H9 (cell line): Measurements from ENCODE around the gene ZNF423. TPM values are rescaled to one million over a fixed set of nuclear protein-coding genes. Genes with fewer than 3 reads are reported as not detected.

Source experiments
- DNase-seq: peaks from one replicate; pipeline ENCODE4 v3.0.0-alpha.2; 2017
- H2AFZ ChIP-seq: one replicate; pipeline ENCODE4 v1.6.1; 2013; ENCODE audit warnings: mild to moderate bottlenecking, low read length, control low read depth, moderate library complexity
- H2AK5ac ChIP-seq: 2 replicates; pipeline ENCODE4 v1.6.1; 2013; ENCODE audit warnings: low read length, control low read depth, mixed read lengths; ENCODE audit not compliant: insufficient read length
- H2BK120ac ChIP-seq: one replicate; pipeline ENCODE4 v1.6.1; 2013; ENCODE audit warnings: low read depth, mild to moderate bottlenecking, low read length, control low read depth, inconsistent platforms; ENCODE audit not compliant: poor library complexity, severe bottlenecking
- H2BK12ac ChIP-seq: 2 replicates; pipeline ENCODE4 v1.6.1; 2013; ENCODE audit warnings: low read length, control low read depth, mixed read lengths, low read depth; ENCODE audit not compliant: insufficient read length
- H2BK15ac ChIP-seq: 2 replicates; pipeline ENCODE4 v1.6.1; 2013; ENCODE audit warnings: low read depth, low read length, control low read depth
- H2BK20ac ChIP-seq: one replicate; pipeline ENCODE4 v1.6.1; 2013; ENCODE audit warnings: low read depth, mild to moderate bottlenecking, low read length, control low read depth, inconsistent platforms; ENCODE audit not compliant: poor library complexity, severe bottlenecking
- H2BK5ac ChIP-seq: 2 replicates; pipeline ENCODE4 v1.6.1; 2013; ENCODE audit warnings: low read length, control low read depth, mixed read lengths; ENCODE audit not compliant: insufficient read length
- H3K14ac ChIP-seq: 2 replicates; pipeline ENCODE4 v1.6.1; 2013; ENCODE audit warnings: low read length, control low read depth; ENCODE audit not compliant: insufficient read depth
- H3K18ac ChIP-seq: 2 replicates; pipeline ENCODE4 v1.6.1; 2013; ENCODE audit warnings: low read depth, mild to moderate bottlenecking, mixed read lengths, low read length, control low read depth; ENCODE audit not compliant: insufficient read length
- H3K23ac ChIP-seq: 2 replicates; pipeline ENCODE4 v1.6.1; 2013; ENCODE audit warnings: low read length, control low read depth, mixed read lengths, low read depth; ENCODE audit not compliant: insufficient read length
- H3K23me2 ChIP-seq: 2 replicates; pipeline ENCODE4 v1.6.1; 2013; ENCODE audit warnings: low read depth, mild to moderate bottlenecking, mixed read lengths, low read length, control low read depth; ENCODE audit not compliant: insufficient read length, poor library complexity, severe bottlenecking
- H3K27ac ChIP-seq: 2 replicates; pipeline ENCODE4 v1.5.1; 2013; ENCODE audit warnings: low read length, control low read depth, mixed read lengths, low read depth; ENCODE audit not compliant: insufficient read length
- H3K27me3 ChIP-seq: 2 replicates; pipeline ENCODE4 v1.6.1; 2013; ENCODE audit warnings: low read length, control low read depth, inconsistent platforms; ENCODE audit not compliant: insufficient read depth
- H3K4ac ChIP-seq: 2 replicates; pipeline ENCODE4 v1.6.1; 2013; ENCODE audit warnings: low read depth, mild to moderate bottlenecking, control low read depth, inconsistent platforms, low read length, moderate library complexity
- H3K4me1 ChIP-seq: 2 replicates; pipeline ENCODE4 v1.6.1; 2013; ENCODE audit warnings: low read length, control low read depth, inconsistent platforms; ENCODE audit not compliant: insufficient read depth
- H3K4me2 ChIP-seq: 2 replicates; pipeline ENCODE4 v1.6.1; 2013; ENCODE audit warnings: low read length, control low read depth, mixed read lengths; ENCODE audit not compliant: insufficient read length, insufficient read depth
- H3K56ac ChIP-seq: 2 replicates; pipeline ENCODE4 v1.6.1; 2013; ENCODE audit warnings: low read depth, mild to moderate bottlenecking, mixed read lengths, low read length, control low read depth; ENCODE audit not compliant: insufficient read length
- H3K79me1 ChIP-seq: 2 replicates; pipeline ENCODE4 v1.6.1; 2013; ENCODE audit warnings: low read depth, mild to moderate bottlenecking, moderate library complexity, low read length, control low read depth, inconsistent platforms; ENCODE audit not compliant: insufficient read depth, poor library complexity, severe bottlenecking
- H3K79me2 ChIP-seq: 2 replicates; pipeline ENCODE4 v1.6.1; 2013; ENCODE audit warnings: low read length, control low read depth, inconsistent platforms; ENCODE audit not compliant: insufficient read depth
- H3K9ac ChIP-seq: 2 replicates; pipeline ENCODE4 v1.6.1; 2013; ENCODE audit warnings: low read length, control low read depth, mixed read lengths; ENCODE audit not compliant: insufficient read length; ENCODE audit errors: extremely low read depth
- H3K9me3 ChIP-seq: one replicate; pipeline ENCODE4 v1.6.1; 2013; ENCODE audit warnings: low read depth, low read length, inconsistent platforms; ENCODE audit not compliant: control insufficient read depth
- H3T11ph ChIP-seq: one replicate; pipeline ENCODE4 v1.6.1; 2013; ENCODE audit warnings: mild to moderate bottlenecking, low read length, control low read depth, inconsistent platforms
- H4K20me1 ChIP-seq: one replicate; pipeline ENCODE4 v1.6.1; 2013; ENCODE audit not compliant: control insufficient read depth, insufficient read length, insufficient read depth
- H4K5ac ChIP-seq: 2 replicates; pipeline ENCODE4 v1.6.1; 2013; ENCODE audit warnings: low read depth, mild to moderate bottlenecking, mixed read lengths, low read length, control low read depth; ENCODE audit not compliant: insufficient read length
- H4K8ac ChIP-seq: replicated peaks from 2 replicates; pipeline ENCODE4 v1.6.1; 2013; ENCODE audit warnings: low read length, control low read depth, mixed read lengths, low read depth; ENCODE audit not compliant: insufficient read length
- H4K91ac ChIP-seq: 2 replicates; pipeline ENCODE4 v1.6.1; 2013; ENCODE audit warnings: low read depth, mild to moderate bottlenecking, moderate library complexity, mixed read lengths, low read length, control low read depth; ENCODE audit not compliant: insufficient read length
- H3K27ac Mint-ChIP-seq, 3 experiments: 2 replicates in 2 of 3; 3 replicates in 1 of 3; pipeline ENCODE4 v1.8.0; 2020 to 2021; ENCODE audit warnings: mixed read lengths in 3 of 3, mild to moderate bottlenecking in 1 of 3, moderate library complexity in 1 of 3
- H3K27me3 Mint-ChIP-seq: 2 replicates; pipeline ENCODE4 v1.8.0; 2021; ENCODE audit warnings: low read depth, mild to moderate bottlenecking, moderate library complexity, mixed read lengths
- H3K36me3 Mint-ChIP-seq, 3 experiments: 2 replicates in 2 of 3; 3 replicates in 1 of 3; pipeline ENCODE4 v1.8.0; 2020 to 2021; ENCODE audit warnings: low read depth in 3 of 3, mixed read lengths in 3 of 3; ENCODE audit not compliant: insufficient read depth in 1 of 3
- H3K4me1 Mint-ChIP-seq, 2 experiments: 2 replicates each; pipeline ENCODE4 v1.8.0; 2020; ENCODE audit warnings: mixed read lengths in 2 of 2
- H3K4me3 Mint-ChIP-seq, 2 experiments: 2 replicates in 1 of 2; 3 replicates in 1 of 2; pipeline ENCODE4 v1.8.0; 2020 to 2021; ENCODE audit warnings: mild to moderate bottlenecking in 2 of 2, mixed read lengths in 2 of 2, moderate library complexity in 1 of 2
- H3K9me3 Mint-ChIP-seq, 2 experiments: 2 replicates in 1 of 2; 3 replicates in 1 of 2; pipeline ENCODE4 v1.8.0; 2020; ENCODE audit warnings: mild to moderate bottlenecking in 2 of 2, mixed read lengths in 2 of 2, moderate library complexity in 1 of 2
- CTCF ChIP-seq: fragments of 200-600 bp; sonication (generic); conservative IDR thresholded peaks from 3 replicates; pipeline ENCODE4 v1.8.0; 2021; ENCODE audit warnings: antibody characterized with exemption, mild to moderate bottlenecking
- WGBS: extraction: QIAGEN DNeasy Blood & Tissue Kit; methylation state at CpG from one replicate; pipeline ENCODE4 v1.1.7; 2013; ENCODE audit warnings: missing lambda C conversion rate, low lambda C conversion rate, mixed read lengths; ENCODE audit not compliant: insufficient read length; ENCODE audit errors: extremely low coverage; 5-methylcytosine and 5-hydroxymethylcytosine counted together
- total RNA-seq: library from RNA; stranded (reverse); gene quantifications from 2 replicates; pipeline ENCODE4 v1.2.1, GENCODE V29; 2021

Gene ZNF423
- total RNA-seq, 1 experiment from 2014 or later, result 51.5 TPM

GRCh38 chr16:49701789-49702494 lies 154.0 kb downstream of the ZNF423 start:
- DNase-seq, result peak; percentile 75
- WGBS, result no CpG with 5 or more reads among the region's 15 CpGs
- no peak overlapping the region for H3K9ac ChIP-seq
- peaks cover 3% of the 10 kb centered on the region for H3K23me2 ChIP-seq
- H2AK5ac ChIP-seq, result no peak overlapping the region
- H3K27ac Mint-ChIP-seq, result peak overlapping the region; percentile 96 to 97 (median 97)
- no peak overlapping the region for H4K5ac ChIP-seq
- H2BK20ac ChIP-seq, result no peak overlapping the region
- H3K9me3 Mint-ChIP-seq, result no peaks in the 10 kb centered on the region
- no peak overlapping the region for H2BK12ac ChIP-seq
- H3K56ac ChIP-seq, result no peak overlapping the region
- no peak overlapping the region for H3T11ph ChIP-seq
- H3K18ac ChIP-seq, result no peak overlapping the region
- no peaks in the 10 kb centered on the region for H3K9me3 ChIP-seq
- H3K36me3 Mint-ChIP-seq, result peaks cover 0 to 2% (median 0%) of the 10 kb centered on the region in 3 experiments; a peak in 3 of 7 replicates
- H3K4me1 ChIP-seq, result peaks cover 15% of the 10 kb centered on the region
- no peaks in the 10 kb centered on the region for H3K79me2 ChIP-seq
- no peak overlapping the region for H2BK5ac ChIP-seq
- peak overlapping the region; percentile 46 to 67 for H3K4me3 Mint-ChIP-seq
- peaks cover 83 to 85% of the 10 kb centered on the region in 2 experiments for H3K4me1 Mint-ChIP-seq
- peak overlapping the region; percentile 22 for H3K4me2 ChIP-seq
- H3K79me1 ChIP-seq, result no peaks in the 10 kb centered on the region
- TF ChIP-seq CTCF, result no peak
- no peaks in the 10 kb centered on the region for H4K20me1 ChIP-seq
- no peak overlapping the region for H2AFZ ChIP-seq
- no peak overlapping the region for H3K4ac ChIP-seq
- H3K27me3 Mint-ChIP-seq, result no peaks in the 10 kb centered on the region
- H3K23ac ChIP-seq, result no peak overlapping the region
- H4K91ac ChIP-seq, result no peak overlapping the region
- H3K27ac ChIP-seq, result no peak overlapping the region
- H2BK120ac ChIP-seq, result no peak overlapping the region
- no peak overlapping the region for H4K8ac ChIP-seq
- H3K27me3 ChIP-seq, result no peaks in the 10 kb centered on the region
- H3K14ac ChIP-seq, result no peak overlapping the region
- H2BK15ac ChIP-seq, result no peak overlapping the region
